HG02938 (cell line): Measurements from ENCODE around the gene MAPK4.
"Not testable (repeated sequence)": the region's sequence is repeated elsewhere in the genome, so short reads cannot be mapped to it uniquely, and the experiment has no call there.

ENCODE experiments used
- ATAC-seq: cut with Tn5 transposase; IDR thresholded peaks from one replicate; pipeline ENCODE4 v1.9.1; 2021; ENCODE audit warnings: mild to moderate bottlenecking, moderate library complexity; ENCODE audit not compliant: unreplicated experiment

The MAPK4 gene

DNA sequence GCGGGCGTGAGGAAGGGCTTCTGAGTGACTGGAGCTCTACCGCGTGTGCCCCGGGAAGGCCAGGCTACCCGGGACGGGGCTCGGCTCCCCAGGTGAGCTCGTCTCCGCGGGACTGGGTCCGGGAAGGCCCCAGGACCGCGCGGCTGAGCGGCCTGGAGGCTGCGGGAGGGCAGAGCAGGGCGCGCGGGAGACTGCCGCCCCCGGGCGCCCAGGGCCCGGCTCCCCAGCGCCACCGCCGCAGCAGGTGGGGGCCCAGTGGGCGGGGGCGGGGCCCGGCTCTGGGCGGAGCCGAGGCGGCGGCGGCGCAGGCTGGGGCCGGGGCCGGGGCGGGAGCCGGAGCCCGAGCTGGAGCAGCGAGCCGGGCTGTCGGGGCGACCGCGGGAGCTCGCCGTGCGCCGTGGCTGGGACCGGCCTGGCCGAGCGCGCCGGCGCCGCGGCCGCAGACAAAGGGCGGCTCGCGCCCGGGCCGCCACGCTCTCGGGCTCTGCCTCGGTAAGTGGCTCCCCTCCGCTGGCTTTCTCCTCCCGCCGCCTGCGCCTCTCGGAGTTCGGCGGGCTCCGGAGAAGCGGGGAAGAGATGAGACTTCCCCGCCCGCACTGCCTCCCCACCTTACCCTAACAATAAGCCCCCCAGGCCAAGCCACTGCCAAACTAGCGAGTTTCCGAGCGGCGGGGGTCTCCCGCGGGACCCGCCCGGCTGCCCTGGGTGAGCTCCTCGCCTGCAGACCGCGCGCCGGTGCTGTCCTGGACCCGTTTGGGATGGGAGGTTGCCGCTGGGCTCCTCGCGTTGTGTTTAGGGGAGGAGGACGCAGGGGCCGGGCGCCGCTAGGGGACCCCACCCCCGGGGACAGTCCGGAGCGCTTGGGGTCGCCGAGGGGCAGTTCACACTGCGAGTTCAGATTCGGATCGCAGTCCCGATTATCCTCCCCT is at the start of gene MAPK4:
Gene MAPK4 (plus strand): TSS at position 336 of the 929 bp plus-strand sequence. CDS start 103,872 bp downstream, outside the sequence.
- no peak for ATAC-seq

- ATAC-seq: not testable (repeated sequence)
Observed at GRCh38 chr18:50517277-50517676, 42.6 kb upstream of the MAPK4 start.

DNA sequence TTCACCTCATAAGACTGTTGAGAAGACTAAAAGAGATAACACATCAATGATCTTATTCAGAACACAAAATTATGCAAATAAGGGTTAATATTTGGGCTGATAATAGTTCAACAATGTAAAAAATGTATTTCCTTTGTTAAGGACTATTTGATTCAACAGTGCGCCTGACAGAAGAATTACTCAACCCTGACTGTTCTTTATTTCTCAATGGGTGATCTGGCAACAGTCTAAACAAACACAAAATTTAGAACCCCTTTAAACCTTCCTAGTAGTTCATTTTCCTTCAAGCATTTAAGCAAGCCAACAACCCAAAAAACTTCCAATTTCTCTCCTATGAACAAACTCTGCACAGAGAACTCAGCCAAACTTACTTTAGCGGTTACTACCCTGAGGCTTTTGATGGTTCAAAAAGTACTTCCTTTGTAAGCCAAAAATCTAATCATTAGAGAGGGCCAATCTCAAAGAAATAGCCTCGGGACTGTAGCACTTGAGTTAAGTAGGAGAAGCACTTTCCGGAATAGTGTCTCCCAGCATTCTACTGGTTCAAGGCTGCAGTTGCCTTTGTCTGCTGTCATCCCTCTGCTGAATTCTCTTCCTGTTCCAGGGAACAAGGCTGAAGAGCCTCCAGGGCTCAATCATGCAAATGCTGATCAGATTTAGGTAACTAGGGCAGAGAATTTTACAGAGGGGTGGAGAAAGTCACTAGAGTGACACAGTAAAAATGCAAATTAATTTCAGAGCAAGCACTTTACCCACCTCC is 40.9 kb upstream of the MAPK4 start:
- ATAC-seq: no peak

GRCh38 chr18:50523165-50523564 is 36.7 kb upstream of the MAPK4 start:
- ATAC-seq: no peak

DNA sequence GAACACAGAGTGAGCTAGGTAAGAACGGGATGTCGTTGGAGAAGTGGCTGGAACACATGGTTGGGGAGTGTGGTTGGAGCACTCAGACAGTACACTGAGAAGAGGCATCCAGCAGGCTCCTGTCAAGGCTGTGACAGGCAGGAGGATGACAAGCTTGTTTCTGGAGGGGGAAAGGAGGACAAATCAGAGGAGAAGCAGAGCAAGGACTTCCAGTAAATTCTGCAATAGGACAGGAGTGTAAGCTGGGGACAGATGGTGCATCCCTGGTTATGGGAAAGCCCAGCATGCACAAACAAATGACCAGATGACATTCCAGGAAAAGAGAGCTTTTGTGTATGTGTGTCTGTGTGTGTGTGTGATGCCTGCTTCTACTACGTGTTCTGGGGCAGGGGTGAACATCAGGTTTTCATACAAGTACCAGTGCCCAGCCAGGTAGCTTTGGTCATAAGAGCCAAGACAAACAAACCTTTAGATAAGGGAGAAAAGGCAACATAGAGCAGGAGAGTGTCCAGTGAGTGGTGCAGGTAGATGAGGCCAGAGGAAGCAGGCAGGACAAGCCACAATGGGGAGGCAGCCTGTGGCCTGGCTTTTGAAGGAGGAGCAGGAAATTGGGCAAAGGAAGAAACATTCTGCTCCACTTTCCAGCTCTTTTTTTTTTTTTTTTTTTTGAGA is 32.1 kb upstream of the MAPK4 start:
- ATAC-seq: no peak

DNA sequence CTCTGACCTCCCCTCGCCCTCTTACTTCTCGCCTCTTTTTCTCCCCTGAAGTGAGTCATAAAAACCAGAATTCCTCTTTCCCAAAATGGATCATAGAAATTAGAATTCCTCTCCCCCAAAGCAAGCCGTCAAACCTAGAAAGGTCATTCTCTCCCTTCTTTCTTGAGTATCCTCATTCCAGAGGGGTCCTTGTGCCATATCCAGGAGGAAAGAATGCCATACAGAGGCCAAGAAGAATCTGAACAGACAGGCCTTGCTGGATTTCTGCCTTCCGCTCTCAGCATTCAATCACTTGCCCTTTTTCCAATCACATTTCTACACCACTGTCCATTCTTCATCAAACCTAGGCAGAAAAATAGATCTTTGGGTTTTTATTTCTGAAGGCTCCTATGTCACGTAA is 31.1 kb upstream of the MAPK4 start:
- ATAC-seq: no peak

GRCh38 chr18:50533822-50534221 is 26.1 kb upstream of the MAPK4 start:
- not testable (repeated sequence) for ATAC-seq

GRCh38 chr18:50544476-50544875 is 15.4 kb upstream of the MAPK4 start:
- not testable (repeated sequence) for ATAC-seq

- ATAC-seq: no peak
Observed at GRCh38 chr18:50545936-50546335, 14.0 kb upstream of the MAPK4 start.

DNA sequence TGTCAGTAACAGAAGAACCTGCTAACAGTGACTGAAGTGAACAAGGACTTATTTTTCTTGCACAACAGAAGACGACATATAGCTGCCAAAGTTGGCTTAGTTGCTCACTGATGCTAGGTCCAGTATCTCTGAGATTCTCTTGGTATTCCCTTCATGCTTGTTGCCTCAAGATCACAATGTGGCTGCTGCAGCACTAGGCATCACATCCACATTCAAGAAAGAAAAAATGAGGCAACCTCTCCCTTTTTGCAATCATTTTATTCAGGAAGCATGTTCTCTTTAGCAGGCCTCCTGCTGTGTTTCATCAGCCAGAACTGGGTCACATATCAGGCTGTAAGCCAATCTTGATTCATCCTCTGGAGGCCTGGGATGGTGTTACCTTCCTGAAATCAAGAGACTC is 11.7 kb upstream of the MAPK4 start:
- no peak for ATAC-seq

DNA sequence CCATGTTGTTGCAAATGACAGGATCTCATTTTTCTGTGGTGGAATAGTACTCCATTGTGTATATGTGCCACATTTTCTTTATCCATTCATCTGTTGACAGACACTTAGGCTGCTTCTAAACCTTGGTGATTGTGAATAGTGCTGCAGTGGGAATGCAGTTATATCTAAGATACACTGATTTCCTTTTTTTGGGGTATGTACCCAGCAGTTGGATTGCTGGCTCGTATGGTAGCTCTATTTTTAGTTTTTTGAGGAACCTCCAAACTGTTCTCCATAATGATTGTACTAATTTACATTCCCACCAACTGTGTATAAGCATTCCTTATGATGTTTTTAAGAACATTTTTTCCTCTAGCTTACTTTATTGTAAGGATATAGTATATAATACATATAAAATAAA is 8.2 kb upstream of the MAPK4 start:
- ATAC-seq: not testable (repeated sequence)

- no peak for ATAC-seq
Observed at GRCh38 chr18:50558157-50558556, 1.7 kb upstream of the MAPK4 start.

DNA sequence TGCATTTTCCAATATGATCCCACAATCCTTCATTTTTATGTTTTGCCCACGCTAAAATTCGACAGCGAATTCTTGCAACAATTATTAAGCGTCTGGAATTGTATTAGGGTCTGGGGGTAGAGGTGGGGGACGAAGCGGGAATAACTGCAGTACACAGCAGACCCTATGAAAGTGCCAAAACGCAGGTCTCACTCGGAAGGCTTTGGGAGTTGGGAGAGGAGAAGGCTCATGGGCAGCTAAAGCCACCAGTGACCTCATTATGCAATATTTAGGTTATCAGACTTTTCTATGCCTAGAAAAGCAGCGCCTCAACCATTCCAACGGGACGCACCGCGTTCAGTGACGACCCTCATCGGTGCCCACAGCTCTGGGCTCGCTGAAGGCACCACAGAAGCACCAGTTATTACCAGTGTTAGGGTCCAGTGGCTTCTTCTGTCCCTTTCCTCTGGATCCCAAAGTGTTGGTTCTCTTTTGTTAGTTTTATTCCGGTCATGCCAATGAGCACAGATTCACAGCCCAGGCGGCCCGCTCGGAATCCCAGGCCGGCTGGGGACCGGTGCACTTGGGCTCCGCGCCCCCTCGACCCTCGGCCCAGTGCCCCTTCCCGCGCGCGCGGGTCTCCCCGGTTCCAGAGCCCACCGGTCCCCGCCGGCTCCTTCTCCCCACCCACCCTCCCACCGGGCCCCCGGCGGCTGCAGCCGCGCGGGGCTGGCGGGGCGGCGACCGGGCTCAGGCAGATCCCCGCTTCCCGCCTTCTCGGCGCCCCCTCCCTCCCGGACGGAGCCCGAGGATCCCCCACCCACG is 737 bp upstream of the MAPK4 start:
- ATAC-seq: no peak

GRCh38 chr18:50560681-50561629 is 1.1 kb downstream of the MAPK4 start:
- no peak for ATAC-seq

DNA sequence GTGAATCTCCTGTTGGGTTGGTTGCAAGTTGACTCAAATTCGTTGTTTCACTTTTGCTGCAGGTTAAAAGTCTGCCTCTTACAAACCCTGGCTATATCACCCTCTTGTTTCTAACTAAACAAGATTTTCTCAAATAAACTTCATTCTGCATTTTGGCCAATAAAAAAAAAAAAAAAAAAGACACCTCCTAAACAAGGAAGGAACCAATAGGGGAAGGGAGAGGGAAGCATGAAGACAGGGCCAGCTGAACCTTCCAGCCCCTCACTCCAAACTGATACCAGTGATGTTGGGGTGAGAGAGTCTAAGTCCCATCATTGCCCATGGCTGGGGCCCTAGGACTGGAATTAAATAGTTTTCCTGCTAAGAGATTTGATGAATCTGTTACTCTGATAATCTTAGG is 2.4 kb downstream of the MAPK4 start:
- ATAC-seq: not testable (repeated sequence)

- ATAC-seq: no peak
Observed at GRCh38 chr18:50562686-50563085, 2.8 kb downstream of the MAPK4 start.

GRCh38 chr18:50563376-50563775 is 3.5 kb downstream of the MAPK4 start:
- no peak for ATAC-seq

- no peak for ATAC-seq
Observed at GRCh38 chr18:50569930-50570329, 10.0 kb downstream of the MAPK4 start.

- no peak for ATAC-seq
Observed at GRCh38 chr18:50571606-50572005, 11.7 kb downstream of the MAPK4 start.
